Measurements from ENCODE around the gene ADM2.

GRCh38 chr22:50526108-50526833 lies 44.9 kb downstream of the ADM2 start:
- TF ChIP-seq CTCF (conservative IDR thresholded peaks at IDR 0.05 in 1 of 2, IDR thresholded peaks at IDR 0.05 in 1 of 2; ENCODE audit: extremely low read depth in 1 of 2, insufficient read depth in 1 of 2, low read depth in 1 of 2, low read length in 2 of 2) (peak in 1 of 2 donors; percentile 51), EZH2 (IDR thresholded peaks at IDR 0.05; ENCODE audit: borderline replicate concordance, low read length) (no peak)
